HFFc6 (cell line): ENCODE data around the gene USP35. TPM values are rescaled to one million over a fixed set of nuclear protein-coding genes. Genes with fewer than 3 reads are reported as not detected.
"Not testable (repeated sequence)": the region's sequence is repeated elsewhere in the genome, so short reads cannot be mapped to it uniquely, and the experiment has no call there.

Experiments used
- DNase-seq: peaks from one replicate; pipeline ENCODE4 v3.0.0-alpha.2; 2018
- H3K27ac Mint-ChIP-seq: 2 replicates; pipeline ENCODE4 v1.8.0; 2020; ENCODE audit warnings: mild to moderate bottlenecking, mixed read lengths
- H3K27me3 Mint-ChIP-seq: 2 replicates; pipeline ENCODE4 v1.8.0; 2021; ENCODE audit warnings: mild to moderate bottlenecking, moderate library complexity, mixed read lengths; ENCODE audit not compliant: insufficient read depth
- H3K36me3 Mint-ChIP-seq: 2 replicates; pipeline ENCODE4 v1.8.0; 2021; ENCODE audit warnings: low read depth, mixed read lengths
- H3K4me1 Mint-ChIP-seq: 2 replicates; pipeline ENCODE4 v1.8.0; 2020; ENCODE audit warnings: low read depth, mixed read lengths
- H3K4me3 Mint-ChIP-seq: 2 replicates; pipeline ENCODE4 v1.8.0; 2020; ENCODE audit warnings: mild to moderate bottlenecking, moderate library complexity, mixed read lengths
- H3K9me3 Mint-ChIP-seq: 2 replicates; pipeline ENCODE4 v1.8.0; 2020; ENCODE audit warnings: mild to moderate bottlenecking, mixed read lengths
- total RNA-seq, 6 experiments: library from RNA; stranded (reverse); fragmentation: NEBNext Ultra II Directional; extraction: Animal tissue kit (Norgen Biotek cat#: 25700); gene quantifications; 2 replicates in 1 of 6; 3 replicates in 5 of 6; pipeline ENCODE4 v1.2.3, GENCODE V29; 2021
- TF ChIP-seq, protein P1 (sequence below): fragments of 200-600 bp; sonication (generic); IDR thresholded peaks from 2 replicates; pipeline ENCODE4 v1.5.0; 2021; ENCODE audit warnings: antibody characterized with exemption, mild to moderate bottlenecking

The USP35 gene
- total RNA-seq, 6 experiments from 2014 or later: 8.5 to 10.6 (median 9.0) TPM

GRCh38 chr11:78228467-78228866 lies 39.7 kb downstream of the USP35 start:
- H3K27me3 Mint-ChIP-seq: no peaks in the 10 kb centered on the region
- H3K4me3 Mint-ChIP-seq: no peak overlapping the region
- H3K36me3 Mint-ChIP-seq: peaks cover 9% of the 10 kb centered on the region
- TF ChIP-seq, protein P1, sequence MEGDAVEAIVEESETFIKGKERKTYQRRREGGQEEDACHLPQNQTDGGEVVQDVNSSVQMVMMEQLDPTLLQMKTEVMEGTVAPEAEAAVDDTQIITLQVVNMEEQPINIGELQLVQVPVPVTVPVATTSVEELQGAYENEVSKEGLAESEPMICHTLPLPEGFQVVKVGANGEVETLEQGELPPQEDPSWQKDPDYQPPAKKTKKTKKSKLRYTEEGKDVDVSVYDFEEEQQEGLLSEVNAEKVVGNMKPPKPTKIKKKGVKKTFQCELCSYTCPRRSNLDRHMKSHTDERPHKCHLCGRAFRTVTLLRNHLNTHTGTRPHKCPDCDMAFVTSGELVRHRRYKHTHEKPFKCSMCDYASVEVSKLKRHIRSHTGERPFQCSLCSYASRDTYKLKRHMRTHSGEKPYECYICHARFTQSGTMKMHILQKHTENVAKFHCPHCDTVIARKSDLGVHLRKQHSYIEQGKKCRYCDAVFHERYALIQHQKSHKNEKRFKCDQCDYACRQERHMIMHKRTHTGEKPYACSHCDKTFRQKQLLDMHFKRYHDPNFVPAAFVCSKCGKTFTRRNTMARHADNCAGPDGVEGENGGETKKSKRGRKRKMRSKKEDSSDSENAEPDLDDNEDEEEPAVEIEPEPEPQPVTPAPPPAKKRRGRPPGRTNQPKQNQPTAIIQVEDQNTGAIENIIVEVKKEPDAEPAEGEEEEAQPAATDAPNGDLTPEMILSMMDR: peak; percentile 74
- no peak overlapping the region for H3K27ac Mint-ChIP-seq
- DNase-seq: peak; percentile 50
- H3K4me1 Mint-ChIP-seq: peaks cover 27% of the 10 kb centered on the region
- H3K9me3 Mint-ChIP-seq: no peaks in the 10 kb centered on the region

GRCh38 chr11:78229106-78229505 lies 40.4 kb downstream of the USP35 start:
- no peak for DNase-seq
- peaks cover 27% of the 10 kb centered on the region for H3K4me1 Mint-ChIP-seq
- no peaks in the 10 kb centered on the region for H3K27me3 Mint-ChIP-seq
- no peak overlapping the region for H3K4me3 Mint-ChIP-seq
- H3K9me3 Mint-ChIP-seq: no peaks in the 10 kb centered on the region
- H3K27ac Mint-ChIP-seq: no peak overlapping the region
- H3K36me3 Mint-ChIP-seq: peaks cover 6% of the 10 kb centered on the region
- TF ChIP-seq, protein P1: no peak

DNA sequence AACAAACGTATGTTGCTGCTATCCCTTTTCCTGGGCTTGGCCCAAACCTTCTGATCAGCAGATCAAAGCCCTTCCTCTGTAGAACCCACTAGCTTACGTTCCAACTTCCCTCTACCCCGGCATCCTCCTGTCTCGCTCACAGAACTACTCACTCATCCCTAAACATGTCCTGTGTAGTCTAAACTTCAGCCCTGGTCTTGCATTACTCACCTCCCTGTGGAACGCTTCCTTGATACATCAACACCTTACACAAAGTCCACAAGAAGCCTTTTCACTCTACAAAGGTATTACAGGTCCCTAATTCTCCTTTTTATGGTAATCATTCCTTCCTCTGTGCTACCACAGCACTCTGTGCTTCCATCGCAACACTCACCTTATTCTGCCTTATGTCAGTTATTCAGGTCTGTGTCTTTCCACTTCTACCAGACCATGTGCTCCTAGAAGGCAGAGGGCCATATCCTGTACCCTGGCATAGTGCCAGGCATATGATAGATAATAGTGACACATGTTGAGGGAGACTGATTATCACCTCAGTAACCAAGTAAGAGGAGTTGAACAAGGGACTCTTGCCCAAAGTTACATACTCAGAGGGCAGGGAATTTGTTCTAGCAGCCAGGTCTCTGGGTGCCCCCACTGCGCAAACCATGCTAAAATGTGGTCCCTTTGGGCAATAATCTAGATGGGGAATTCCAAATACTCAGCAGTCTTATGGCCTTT lies 41.6 kb downstream of the USP35 start:
- Mint-ChIP-seq H3K27me3 (no peaks in the 10 kb centered on the region), H3K4me3 (no peak overlapping the region), H3K36me3 (peaks cover 2% of the 10 kb centered on the region; the same call in 1 of the 2 replicates), H3K4me1 (peaks cover 27% of the 10 kb centered on the region), H3K27ac (peak overlapping the region; percentile 19; the same call in 1 of the 2 replicates), H3K9me3 (no peaks in the 10 kb centered on the region)
- DNase-seq: no peak
- TF ChIP-seq, protein P1: no peak

GRCh38 chr11:78231962-78232501 lies 43.3 kb downstream of the USP35 start:
- H3K4me3 Mint-ChIP-seq: no peak overlapping the region
- peaks cover 23% of the 10 kb centered on the region for H3K4me1 Mint-ChIP-seq
- H3K27ac Mint-ChIP-seq: peak overlapping the region; percentile 48
- no peaks in the 10 kb centered on the region for H3K9me3 Mint-ChIP-seq
- no peaks in the 10 kb centered on the region; the same call in 1 of the 2 replicates for H3K27me3 Mint-ChIP-seq
- H3K36me3 Mint-ChIP-seq: peaks cover 12% of the 10 kb centered on the region
- peak; percentile 76 for DNase-seq
- TF ChIP-seq, protein P1: no peak

- H3K4me3 Mint-ChIP-seq, DNase-seq, H3K27me3 Mint-ChIP-seq, H3K9me3 Mint-ChIP-seq, H3K27ac Mint-ChIP-seq: not testable (repeated sequence)
- Mint-ChIP-seq H3K4me1 (peaks cover 21% of the 10 kb centered on the region), H3K36me3 (peaks cover 22% of the 10 kb centered on the region)
These were observed 44.3 kb downstream of the USP35 start for GRCh38 chr11:78233046-78233445.

DNA sequence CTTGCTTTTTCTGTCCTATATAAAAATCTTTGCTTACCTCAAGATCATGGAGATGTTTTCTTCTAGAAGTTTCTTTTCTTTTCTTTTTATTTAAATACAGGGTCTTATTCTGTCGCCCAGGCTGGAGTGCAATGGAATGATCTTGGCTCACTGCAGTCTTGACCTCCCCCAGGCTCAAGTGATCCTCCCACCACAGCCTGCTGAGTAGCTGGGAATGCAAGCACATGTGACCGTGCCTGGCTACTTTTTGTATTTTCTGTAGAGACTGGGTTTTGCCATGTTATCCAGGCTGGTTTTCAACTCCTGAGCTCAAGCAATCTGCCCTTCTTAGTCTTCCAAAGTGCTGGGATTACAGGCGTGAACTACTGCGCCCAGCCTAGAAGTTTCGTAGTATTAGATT lies 45.3 kb downstream of the USP35 start:
- H3K4me1 Mint-ChIP-seq: peaks cover 21% of the 10 kb centered on the region
- H3K36me3 Mint-ChIP-seq: peaks cover 22% of the 10 kb centered on the region
- no peak overlapping the region for H3K27ac Mint-ChIP-seq
- no peaks in the 10 kb centered on the region for H3K9me3 Mint-ChIP-seq
- H3K4me3 Mint-ChIP-seq: no peak overlapping the region
- no peaks in the 10 kb centered on the region; the same call in 1 of the 2 replicates for H3K27me3 Mint-ChIP-seq
- no peak for DNase-seq
- TF ChIP-seq, protein P1: no peak
